H1 (cell line): ENCODE data around the gene DCDC2. TPM values are rescaled to one million over a fixed set of nuclear protein-coding genes. Genes with fewer than 3 reads are reported as not detected.

Source experiments
- CTCF ChIA-PET: fragments of 300-600 bp; sonication (Branson Sonifier 250); formaldehyde crosslinking; loops from one replicate; lab custom pipeline; 2021; ENCODE audit not compliant: partially characterized antibody; lab: Charles Lee
- POLR2A ChIA-PET: fragments of 300-600 bp; sonication (Branson Sonifier 250); formaldehyde crosslinking; loops from one replicate; lab custom pipeline; 2021; ENCODE audit warnings: inconsistent platforms; ENCODE audit not compliant: partially characterized antibody; lab: Charles Lee
- DNase-seq, 2 experiments: peaks; one replicate each; pipeline versions ENCODE4 v3.0.0 to v3.0.0-alpha.2; 2010 to 2022; ENCODE audit warnings: low spot score in 2 of 2, low read depth in 1 of 2, mixed read lengths in 1 of 2
- FAIRE-seq: peaks from 2 replicates; lab custom pipeline; 2011; peaks lifted over from hg19 to GRCh38; lab: Jason Lieb, UNC
- H2AFZ ChIP-seq: 2 replicates; pipeline ENCODE4 v1.8.1; 2012; ENCODE audit warnings: low read length, inconsistent platforms
- H2AK5ac ChIP-seq: 2 replicates; pipeline ENCODE4 v1.6.1; 2013; ENCODE audit warnings: low read depth, low read length
- H2BK120ac ChIP-seq: replicated peaks from 2 replicates; pipeline ENCODE3; 2013; ENCODE audit warnings: low read depth, low read length, inconsistent platforms
- H2BK12ac ChIP-seq: 2 replicates; pipeline ENCODE4 v1.6.1; 2013; ENCODE audit warnings: low read depth, low read length
- H2BK15ac ChIP-seq: 2 replicates; pipeline ENCODE4 v1.6.1; 2013; ENCODE audit warnings: low read length
- H2BK20ac ChIP-seq: 2 replicates; pipeline ENCODE4 v1.6.1; 2013; ENCODE audit warnings: low read length
- H2BK5ac ChIP-seq: 2 replicates; pipeline ENCODE4 v1.6.1; 2013; ENCODE audit warnings: low read depth, low read length
- H3K14ac ChIP-seq: 2 replicates; pipeline ENCODE4 v1.6.1; 2013; ENCODE audit warnings: inconsistent platforms; ENCODE audit not compliant: insufficient read length
- H3K18ac ChIP-seq: 2 replicates; pipeline ENCODE4 v1.6.1; 2013; ENCODE audit warnings: low read length; ENCODE audit errors: extremely low read depth
- H3K23ac ChIP-seq: 2 replicates; pipeline ENCODE4 v1.6.1; 2013; ENCODE audit warnings: inconsistent platforms; ENCODE audit not compliant: insufficient read length
- H3K23me2 ChIP-seq: 2 replicates; pipeline ENCODE4 v1.6.1; 2013; ENCODE audit warnings: low read depth, low read length
- H3K27ac ChIP-seq: 2 replicates; pipeline ENCODE4 v1.6.1; 2011; ENCODE audit warnings: low read depth, low read length, inconsistent platforms
- H3K27me3 ChIP-seq, 4 experiments: replicated peaks in 1 of 4; 1 replicate in 1 of 4; 2 replicates in 3 of 4; pipeline versions ENCODE4 v1.6.1 to v1.8.1; 2011 to 2013; ENCODE audit warnings: low read length in 3 of 4, mild to moderate bottlenecking in 3 of 4, inconsistent platforms in 2 of 4, mixed read lengths in 2 of 4, moderate library complexity in 1 of 4; ENCODE audit not compliant: control insufficient read depth in 3 of 4, insufficient read depth in 3 of 4; ENCODE audit errors: extremely low read depth in 1 of 4
- H3K36me3 ChIP-seq, 4 experiments: 2 replicates each; pipeline versions ENCODE4 v1.6.1 to v1.8.1; 2011 to 2013; ENCODE audit warnings: mild to moderate bottlenecking in 4 of 4, low read length in 3 of 4, moderate library complexity in 2 of 4, control low read depth in 1 of 4, inconsistent platforms in 1 of 4; ENCODE audit not compliant: insufficient read depth in 4 of 4, control insufficient read depth in 2 of 4
- H3K4ac ChIP-seq: replicated peaks from 2 replicates; pipeline ENCODE3; 2013; ENCODE audit warnings: low read length, low read depth, mixed read lengths, inconsistent platforms; ENCODE audit not compliant: insufficient read length
- H3K4me1 ChIP-seq, 4 experiments: replicated peaks in 1 of 4; 1 replicate in 1 of 4; 2 replicates in 3 of 4; pipeline versions ENCODE4 v1.6.1 to v1.8.1; 2011 to 2013; ENCODE audit warnings: low read length in 3 of 4, inconsistent platforms in 2 of 4, mixed read lengths in 1 of 4; ENCODE audit not compliant: insufficient read depth in 4 of 4, control insufficient read depth in 3 of 4
- H3K4me2 ChIP-seq, 2 experiments: 2 replicates each; pipeline versions ENCODE4 v1.6.1 to v1.8.1; 2011 to 2013; ENCODE audit warnings: low read depth in 2 of 2, low read length in 2 of 2, control low read depth in 1 of 2, inconsistent platforms in 1 of 2, mild to moderate bottlenecking in 1 of 2; ENCODE audit not compliant: insufficient read depth in 1 of 2
- H3K4me3 ChIP-seq, 4 experiments: fragments of 200-600, 300-600 bp in 1 of 4; sonication (generic), shearing (Covaris generic), sonication (Bioruptor Twin) in 1 of 4; 2 replicates each; pipeline versions ENCODE4 v1.5.1 to v1.8.1; 2011 to 2016; ENCODE audit warnings: low read length in 4 of 4, low read depth in 3 of 4, control low read depth in 2 of 4, inconsistent platforms in 2 of 4, mild to moderate bottlenecking in 2 of 4, mixed read lengths in 1 of 4, moderate library complexity in 1 of 4; ENCODE audit not compliant: insufficient read depth in 2 of 4; ENCODE audit errors: extremely low read depth in 1 of 4
- H3K56ac ChIP-seq: replicated peaks from 2 replicates; pipeline ENCODE3; 2013; ENCODE audit warnings: low read depth, mild to moderate bottlenecking, mixed read lengths, low read length, inconsistent platforms; ENCODE audit not compliant: insufficient read length
- H3K79me1 ChIP-seq: 2 replicates; pipeline ENCODE4 v1.6.1; 2013; ENCODE audit warnings: low read depth, low read length, control low read depth
- H3K79me2 ChIP-seq, 2 experiments: 2 replicates each; pipeline versions ENCODE4 v1.6.1 to v1.8.1; 2012 to 2013; ENCODE audit warnings: low read length in 2 of 2, mild to moderate bottlenecking in 2 of 2, inconsistent platforms in 1 of 2; ENCODE audit not compliant: insufficient read depth in 2 of 2, control insufficient read depth in 1 of 2
- H3K9ac ChIP-seq, 4 experiments: replicated peaks in 1 of 4; 1 replicate in 1 of 4; 2 replicates in 3 of 4; pipeline versions ENCODE4 v1.6.1 to v1.8.1; 2011 to 2013; ENCODE audit warnings: low read depth in 3 of 4, low read length in 3 of 4, control low read depth in 2 of 4, mild to moderate bottlenecking in 2 of 4, moderate library complexity in 2 of 4, inconsistent platforms in 1 of 4; ENCODE audit errors: extremely low read depth in 1 of 4
- H3K9me3 ChIP-seq, 2 experiments: 2 replicates each; pipeline versions ENCODE4 v1.6.1 to v1.8.1; 2012 to 2013; ENCODE audit warnings: mild to moderate bottlenecking in 2 of 2, moderate library complexity in 2 of 2, control low read depth in 1 of 2, inconsistent platforms in 1 of 2, low read depth in 1 of 2, low read length in 1 of 2, mixed read lengths in 1 of 2; ENCODE audit not compliant: insufficient read depth in 2 of 2
- H4K20me1 ChIP-seq, 2 experiments: replicated peaks in 1 of 2; 2 replicates each; pipeline versions ENCODE3 to v1.8.1; 2011 to 2013; ENCODE audit warnings: inconsistent platforms in 2 of 2, low read length in 2 of 2, mild to moderate bottlenecking in 1 of 2; ENCODE audit not compliant: insufficient read depth in 2 of 2, control insufficient read depth in 1 of 2
- H4K5ac ChIP-seq: 2 replicates; pipeline ENCODE4 v1.6.1; 2013; ENCODE audit warnings: low read length, low read depth, mixed read lengths, inconsistent platforms; ENCODE audit not compliant: insufficient read length
- H4K8ac ChIP-seq: 2 replicates; pipeline ENCODE4 v1.8.0; 2013; ENCODE audit warnings: mild to moderate bottlenecking, moderate library complexity, low read length, inconsistent platforms; ENCODE audit not compliant: insufficient read depth; ENCODE audit errors: extremely low read depth
- H4K91ac ChIP-seq: replicated peaks from 2 replicates; pipeline ENCODE3; 2013; ENCODE audit warnings: low read length, mixed read lengths, inconsistent platforms; ENCODE audit not compliant: insufficient read length
- MAFK ChIP-seq: IDR thresholded peaks from 2 replicates; pipeline ENCODE4 v1.6.1; 2012; ENCODE audit warnings: low read depth, mild to moderate bottlenecking, improper control_type of control experiment, low read length
- SIN3A ChIP-seq, 2 experiments: IDR thresholded peaks in 1 of 2; conservative IDR thresholded peaks in 1 of 2; 2 replicates each; pipeline ENCODE4 v1.6.1; 2011 to 2012; ENCODE audit warnings: low read length in 2 of 2, improper control_type of control experiment in 1 of 2, low read depth in 1 of 2, mild to moderate bottlenecking in 1 of 2
- ZNF274 ChIP-seq: IDR thresholded peaks from 2 replicates; pipeline ENCODE4 v1.7.0; 2012; ENCODE audit warnings: low read length, borderline replicate concordance; ENCODE audit errors: extremely low read depth
- WGBS, 2 experiments: shearing (Covaris generic) in 1 of 2; methylation state at CpG; one replicate each; pipeline versions ENCODE4 v1.1.6 to v1.1.7; 2013 to 2015; ENCODE audit warnings: low lambda C conversion rate in 2 of 2, mixed read lengths in 2 of 2, inconsistent platforms in 1 of 2, low coverage in 1 of 2, missing lambda C conversion rate in 1 of 2; ENCODE audit not compliant: insufficient replicate concordance in 2 of 2, insufficient coverage in 1 of 2, insufficient read length in 1 of 2; ENCODE audit errors: extremely low coverage in 1 of 2, missing lambda C conversion rate in 1 of 2; 5-methylcytosine and 5-hydroxymethylcytosine counted together
- polyA plus RNA-seq, 7 experiments: library from polyadenylated mRNA; depleted of rRNA in 3 of 7; stranded (reverse) in 5 of 7; unstranded in 2 of 7; fragments of >200 nt in 5 of 7; fragments of 200-250 nt in 2 of 7; gene quantifications; 1 replicate in 5 of 7; 2 replicates in 1 of 7; 4 replicates in 1 of 7; pipeline versions ENCODE4 v1.2.1 to v1.2.3, GENCODE V29; 2011 to 2013; ENCODE audit warnings: missing spikeins in 2 of 7, mixed read lengths in 2 of 7
- total RNA-seq: library from RNA; stranded (reverse); fragmentation: NEBNext Ultra II Directional; extraction: Animal tissue kit (Norgen Biotek cat#: 25700); gene quantifications from 2 replicates; pipeline ENCODE4 v1.2.1, GENCODE V29; 2021

DCDC2 gene
- total and polyA plus RNA-seq, 2 of the 8 experiments (the other 6 are each of a cell fraction or from before 2014, with no cell fraction given): 0.03 to 0.15 TPM

- Histone ChIP-seq H3K79me2 (no peaks in the 10 kb centered on the region), H4K5ac (no peak overlapping the region), H2BK15ac (no peak overlapping the region), H3K4me3 (no peak overlapping the region), H3K23me2 (no peaks in the 10 kb centered on the region), H2BK20ac (no peak overlapping the region), H3K4ac (no peak overlapping the region), H3K14ac (no peak overlapping the region), H2AFZ (no peak overlapping the region), H3K9ac (no peak overlapping the region), H2AK5ac (no peak overlapping the region), H3K18ac (no peak overlapping the region), H3K4me2 (no peak overlapping the region), H2BK120ac (no peak overlapping the region), H3K4me1 (peaks cover 0 to 4% (median under 1%) of the 10 kb centered on the region in 4 experiments; a peak in 3 of 7 replicates), H3K27ac (no peak overlapping the region), H3K23ac (no peak overlapping the region), H4K20me1 (no peaks in the 10 kb centered on the region), H2BK12ac (no peak overlapping the region), H3K9me3 (no peaks in the 10 kb centered on the region), H4K91ac (no peak overlapping the region), H3K79me1 (no peaks in the 10 kb centered on the region), H3K27me3 (no peaks in the 10 kb centered on the region), H2BK5ac (no peak overlapping the region), H4K8ac (no peak overlapping the region), H3K56ac (no peak overlapping the region), H3K36me3 (no peaks in the 10 kb centered on the region)
- ChIA-PET CTCF (interaction anchor here (0.7 kb wide), 1 partner anchor 50 kb away, joined by 3 read pairs; no protein-coding TSS in a partner anchor), POLR2A (no interaction called here)
- DNase-seq: no peak
- no peak for FAIRE-seq
- 64% methylated on average over 3 of the region's 3 CpGs; no CpG with 5 or more reads in 1 of the 2 experiments for WGBS, 2 experiments
- TF ChIP-seq MAFK (no peak), SIN3A (conservative IDR thresholded peaks at IDR 0.05 in 1 of 2, IDR thresholded peaks at IDR 0.05 in 1 of 2; ENCODE audit: low read depth in 1 of 2, low read length in 2 of 2) (no peak), ZNF274 (no peak)
Measured at GRCh38 chr6:24219670-24220069, 138.2 kb downstream of the DCDC2 start.
